GM19324 (cell line): ENCODE data around the gene SRM.
"Not testable (repeated sequence)": the region's sequence is repeated elsewhere in the genome, so short reads cannot be mapped to it uniquely, and the experiment has no call there.

Source experiments
- ATAC-seq: cut with Tn5 transposase; IDR thresholded peaks from one replicate; pipeline ENCODE4 v1.9.1; 2021; ENCODE audit warnings: mild to moderate bottlenecking, moderate library complexity; ENCODE audit not compliant: unreplicated experiment, low FRiP score

The SRM gene

DNA sequence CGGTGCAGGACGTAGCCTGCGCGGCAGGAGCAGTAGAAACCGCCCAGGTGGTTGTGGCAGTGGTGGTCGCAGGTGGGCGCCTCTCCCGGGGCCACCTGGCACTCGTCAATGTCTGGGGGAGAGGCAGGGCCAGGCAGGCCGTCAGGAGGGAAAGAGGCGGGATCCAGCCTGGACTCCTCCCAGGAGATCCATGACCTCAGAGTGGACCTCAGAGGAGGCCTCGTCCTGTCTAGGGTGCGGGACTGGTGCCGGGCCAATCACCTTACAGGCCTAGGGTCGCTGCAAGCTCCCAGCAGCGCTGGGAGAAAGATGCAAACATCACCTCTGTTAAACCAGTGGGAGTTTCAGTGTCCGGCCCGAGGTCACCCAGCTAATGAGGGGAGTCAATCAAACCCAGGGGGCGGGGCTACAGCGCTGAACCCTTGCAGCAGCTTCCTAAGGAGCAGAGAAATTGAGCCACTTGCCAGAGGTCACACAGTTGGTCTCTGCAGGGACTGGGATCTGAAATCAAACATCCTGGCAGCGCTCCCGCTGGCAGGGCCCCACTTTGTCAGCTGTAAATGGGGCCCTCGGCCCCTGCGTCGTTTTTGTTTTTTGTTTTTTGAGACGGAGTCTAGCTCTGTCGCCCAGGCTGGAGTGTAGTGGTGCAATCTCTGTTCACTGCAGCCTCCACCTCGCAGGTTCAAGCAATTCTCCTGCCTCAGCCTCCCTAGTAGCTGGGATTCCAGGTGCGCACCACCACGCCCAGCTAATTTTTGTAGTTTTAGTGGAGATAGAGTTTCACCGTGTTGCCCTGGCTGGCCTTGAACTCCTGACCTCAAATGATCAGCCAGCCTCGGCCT is 14.2 kb downstream of the SRM start:
- ATAC-seq, result no peak

GRCh38 chr1:11044849-11045427 is 14.9 kb downstream of the SRM start:
- no peak for ATAC-seq

GRCh38 chr1:11044086-11044848 is 15.6 kb downstream of the SRM start:
- no peak for ATAC-seq

GRCh38 chr1:11042995-11043874 is 16.6 kb downstream of the SRM start:
- no peak for ATAC-seq

- ATAC-seq, result no peak
Measured at GRCh38 chr1:11042065-11042464, 17.8 kb downstream of the SRM start.

DNA sequence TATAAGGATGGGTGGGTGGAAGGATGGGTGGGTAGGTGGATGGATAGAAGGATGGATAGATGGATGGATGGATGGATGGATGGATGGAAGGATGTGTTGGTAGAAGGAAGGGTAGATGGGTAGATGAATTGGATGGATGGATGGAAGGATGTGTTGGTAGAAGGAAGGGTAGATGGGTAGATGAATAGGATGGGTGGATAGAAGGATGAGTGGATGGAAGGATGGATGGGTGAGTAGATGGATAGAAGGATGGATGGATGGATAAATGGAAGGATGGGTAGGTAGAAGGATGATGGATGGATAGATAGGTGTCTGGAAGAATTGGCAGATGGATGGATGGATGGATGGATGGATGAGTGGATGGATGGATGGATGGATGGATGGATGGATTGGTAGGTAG is 18.8 kb downstream of the SRM start:
- no peak for ATAC-seq

GRCh38 chr1:11040105-11040429 is 19.8 kb downstream of the SRM start:
- ATAC-seq, result not testable (repeated sequence)

GRCh38 chr1:11039351-11040104 is 20.3 kb downstream of the SRM start:
- no peak for ATAC-seq

- ATAC-seq, result no peak
Measured at GRCh38 chr1:11037740-11038182, 22.1 kb downstream of the SRM start.

DNA sequence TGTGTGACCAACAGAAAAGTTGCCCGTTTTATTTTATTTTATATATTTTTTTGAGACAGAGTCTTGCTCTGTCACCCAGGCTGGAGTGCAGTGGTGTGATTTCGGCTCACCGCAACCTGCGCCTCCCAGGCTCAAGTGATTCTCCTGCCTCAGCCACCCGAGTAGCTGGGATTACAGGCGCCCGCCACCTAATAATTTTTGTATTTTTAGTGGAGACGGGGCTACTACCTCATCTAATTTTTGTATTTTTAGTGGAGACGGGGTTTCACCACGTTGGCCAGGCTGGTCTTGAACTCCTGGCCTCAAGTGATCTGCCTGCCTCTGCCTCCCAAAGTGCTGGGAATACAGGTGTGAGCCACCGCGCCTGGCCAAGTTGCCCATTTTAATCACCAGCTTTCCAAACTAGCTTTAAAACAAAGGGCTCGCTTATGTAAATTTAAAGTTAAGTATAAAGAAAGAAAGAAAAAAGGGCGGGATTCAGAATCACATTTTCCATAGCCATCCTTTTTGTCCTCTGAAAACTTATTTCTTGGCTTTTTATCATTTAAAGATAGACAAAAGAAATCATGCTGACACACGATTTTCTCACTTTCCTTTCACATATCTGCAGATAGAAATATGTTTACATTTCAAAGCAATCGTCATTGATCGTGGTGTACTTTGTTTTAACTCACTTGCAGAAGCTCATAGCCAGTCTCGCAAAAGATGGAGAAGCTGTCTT is 22.6 kb downstream of the SRM start:
- not testable (repeated sequence) for ATAC-seq

DNA sequence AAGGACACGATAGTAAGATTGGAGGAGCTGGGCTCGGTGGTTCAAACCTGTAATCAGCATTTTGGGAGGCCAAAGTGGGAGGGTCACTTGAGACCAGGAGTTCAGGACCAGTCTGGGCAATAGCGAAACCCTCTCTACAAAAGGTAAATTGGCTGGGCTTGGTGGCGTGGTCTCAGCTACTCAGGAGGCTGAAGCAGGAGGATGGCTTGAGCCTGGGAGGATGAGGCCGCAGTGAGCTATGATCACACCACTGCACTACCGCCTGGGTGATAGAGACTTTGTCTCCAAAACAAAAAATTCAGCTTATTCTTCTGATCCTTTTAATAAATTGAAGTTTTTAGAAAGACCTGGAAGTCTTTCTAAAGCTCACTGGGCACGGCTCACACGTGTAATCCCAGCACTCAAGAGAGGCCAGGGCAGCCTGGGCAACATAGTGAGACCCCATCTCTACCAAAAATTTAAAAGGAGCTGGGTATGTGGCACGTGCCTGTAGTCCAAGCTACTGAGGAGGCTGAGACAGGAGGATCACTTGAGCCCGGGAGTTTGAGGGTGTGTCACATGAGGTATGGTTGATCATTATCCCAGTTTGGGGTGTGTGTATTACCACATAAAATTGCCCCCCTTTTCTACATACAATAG is 28.1 kb downstream of the SRM start:
- no peak for ATAC-seq

DNA sequence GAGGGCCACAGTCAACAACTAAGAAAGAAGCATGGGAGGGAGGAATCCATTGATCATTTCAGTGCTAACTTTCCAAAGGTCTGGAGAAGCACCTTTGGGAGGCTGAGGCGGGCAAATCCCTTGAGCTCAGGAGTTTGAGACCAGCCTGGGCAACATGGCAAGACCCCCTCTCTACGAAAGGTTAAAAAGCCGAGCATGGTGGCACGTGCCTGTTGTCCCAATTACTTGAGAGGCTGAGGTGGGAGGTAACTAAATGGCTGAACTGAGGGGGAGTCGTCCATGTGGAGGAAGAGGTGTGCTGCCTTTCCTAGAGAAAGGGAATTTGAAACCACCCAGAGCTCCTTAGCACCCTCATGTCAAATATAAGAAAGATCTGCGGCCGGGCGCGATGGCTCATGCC is 29.0 kb downstream of the SRM start:
- ATAC-seq, result no peak

DNA sequence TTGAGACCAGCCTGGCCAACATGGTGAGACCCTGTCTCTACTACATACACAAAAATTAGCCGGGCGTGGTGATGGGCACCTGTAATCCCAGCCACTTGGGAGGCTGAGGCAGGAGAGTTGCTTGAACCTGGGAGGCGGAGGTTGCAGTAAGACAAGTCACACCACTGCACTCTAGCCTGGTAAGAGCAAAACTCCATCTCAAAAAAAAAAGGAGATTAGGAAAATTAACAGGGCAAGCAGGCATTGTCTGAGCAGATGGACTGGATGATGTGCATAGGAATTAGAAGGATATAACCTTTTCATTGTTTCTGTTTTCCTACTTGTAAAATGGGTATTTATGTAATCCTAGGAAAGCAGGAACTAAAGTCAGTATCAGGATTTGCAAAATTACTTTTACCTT is 31.8 kb downstream of the SRM start:
- ATAC-seq, result no peak

- no peak for ATAC-seq
Measured at GRCh38 chr1:11027316-11027715, 32.5 kb downstream of the SRM start.

DNA sequence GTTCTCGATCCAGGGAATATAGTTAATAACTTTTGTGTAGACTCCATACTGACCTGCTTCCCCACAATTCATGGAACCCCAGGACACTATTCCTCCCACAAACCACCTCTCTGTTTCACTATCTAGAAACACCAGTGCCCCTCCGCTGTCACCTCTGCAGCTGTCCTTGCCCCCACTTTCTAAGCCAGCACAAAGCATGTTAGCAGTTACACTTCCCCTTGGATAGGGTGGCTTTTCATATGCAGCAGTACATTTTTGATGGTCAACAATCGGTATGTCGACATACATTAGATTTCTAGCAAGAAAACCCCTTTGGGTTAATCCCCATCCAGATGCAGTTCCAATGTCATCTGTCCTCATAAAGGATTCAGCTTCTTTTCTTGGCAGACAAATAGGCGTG is 32.9 kb downstream of the SRM start:
- ATAC-seq, result no peak

- no peak for ATAC-seq
Measured at GRCh38 chr1:11026052-11026451, 33.8 kb downstream of the SRM start.

GRCh38 chr1:11025618-11026017 is 34.2 kb downstream of the SRM start:
- no peak for ATAC-seq

GRCh38 chr1:11024874-11025203 is 35.0 kb downstream of the SRM start:
- ATAC-seq, result no peak
